ENCODE measurements around the gene CD79A. TPM values are rescaled to one million over a fixed set of nuclear protein-coding genes. Genes with fewer than 3 reads are reported as not detected.
A peak's percentile ranks its signal among the peaks of the same experiment; 100 is the strongest.

The CD79A gene
- total and polyA plus RNA-seq, 2 donors (not counting 1 experiment from before 2014, with no cell fraction given) = 0.07 to 0.17 TPM

GRCh38 chr19:41926763-41927496, 49.9 kb downstream of the CD79A start:
- H3K27ac ChIP-seq (ENCODE audit: insufficient read depth, low read length) = no peak overlapping the region
- peak; percentile 75 for TF ChIP-seq EZH2 (IDR thresholded peaks at IDR 0.05; ENCODE audit: low read length, missing control alignments)
- TF ChIP-seq CTCF (conservative IDR thresholded peaks at IDR 0.05 in 1 of 2, IDR thresholded peaks at IDR 0.05 in 1 of 2; ENCODE audit: low read depth in 1 of 2, low read length in 2 of 2) = no peak
- H3K4me3 ChIP-seq (replicated peaks in 1 of 4; ENCODE audit: control extremely low read depth in 1 of 4, insufficient read depth in 1 of 4, low read depth in 3 of 4, low read length in 4 of 4) = no peak overlapping the region
- H3K79me2 ChIP-seq (ENCODE audit: control insufficient read depth, insufficient read depth, low read length) = no peaks in the 10 kb centered on the region
- DNase-seq (ENCODE audit: low read depth in 2 of 2) = no peak
- H4K20me1 ChIP-seq (ENCODE audit: control insufficient read depth, extremely low read depth, insufficient read depth, low read length) = no peaks in the 10 kb centered on the region
- H3K36me3 ChIP-seq (ENCODE audit: control insufficient read depth, insufficient read depth, low read length) = no peaks in the 10 kb centered on the region
- no peak overlapping the region for H3K9ac ChIP-seq (ENCODE audit: insufficient read depth, low read length)
- no peak overlapping the region for H3K4me2 ChIP-seq (ENCODE audit: extremely low read depth, insufficient read depth, low read length)
- H3K4me1 ChIP-seq (ENCODE audit: control insufficient read depth, extremely low read depth, insufficient read depth, low read length) = no peaks in the 10 kb centered on the region
- H3K9me3 ChIP-seq (ENCODE audit: control insufficient read depth, insufficient read depth, low read depth, low read length) = no peaks in the 10 kb centered on the region
- peaks cover 65% of the 10 kb centered on the region for H3K27me3 ChIP-seq (ENCODE audit: control insufficient read depth, insufficient read depth, low read length)
- no peak overlapping the region for H2AFZ ChIP-seq (ENCODE audit: low read length)

- H3K79me2 ChIP-seq (ENCODE audit: control insufficient read depth, insufficient read depth, low read length) = no peaks in the 10 kb centered on the region
- H3K36me3 ChIP-seq (ENCODE audit: control insufficient read depth, insufficient read depth, low read length) = no peaks in the 10 kb centered on the region
- TF ChIP-seq CTCF (conservative IDR thresholded peaks at IDR 0.05 in 1 of 2, IDR thresholded peaks at IDR 0.05 in 1 of 2; ENCODE audit: low read depth in 1 of 2, low read length in 2 of 2) (no peak), EZH2 (IDR thresholded peaks at IDR 0.05; ENCODE audit: low read length, missing control alignments) (peak; percentile 57)
- no peak overlapping the region for H3K9ac ChIP-seq (ENCODE audit: insufficient read depth, low read length)
- no peak overlapping the region for H2AFZ ChIP-seq (ENCODE audit: low read length)
- peak overlapping the region; percentile 59 for H3K4me2 ChIP-seq (ENCODE audit: extremely low read depth, insufficient read depth, low read length)
- no peak for DNase-seq (ENCODE audit: low read depth in 2 of 2)
- H3K27me3 ChIP-seq (ENCODE audit: control insufficient read depth, insufficient read depth, low read length) = peaks cover 66% of the 10 kb centered on the region
- peak overlapping the region in 3 of 4 experiments; percentile 26 to 42 (median 37) for H3K4me3 ChIP-seq (replicated peaks in 1 of 4; ENCODE audit: control extremely low read depth in 1 of 4, insufficient read depth in 1 of 4, low read depth in 3 of 4, low read length in 4 of 4)
- no peaks in the 10 kb centered on the region for H4K20me1 ChIP-seq (ENCODE audit: control insufficient read depth, extremely low read depth, insufficient read depth, low read length)
- H3K9me3 ChIP-seq (ENCODE audit: control insufficient read depth, insufficient read depth, low read depth, low read length) = no peaks in the 10 kb centered on the region
- peaks cover 2% of the 10 kb centered on the region for H3K4me1 ChIP-seq (ENCODE audit: control insufficient read depth, extremely low read depth, insufficient read depth, low read length)
- H3K27ac ChIP-seq (ENCODE audit: insufficient read depth, low read length) = no peak overlapping the region
These were observed 50.6 kb downstream of the CD79A start for GRCh38 chr19:41927497-41928192.

GRCh38 chr19:41928221-41928683, 51.2 kb downstream of the CD79A start, which contains the start of gene ERFL:
Gene ERFL, minus strand, starts transcription at chr19:41928449. Its CDS starts 15,530 bp downstream, at chr19:41912919.
- Histone ChIP-seq H3K36me3 (ENCODE audit: control insufficient read depth, insufficient read depth, low read length) (no peaks in the 10 kb centered on the region), H3K9ac (ENCODE audit: insufficient read depth, low read length) (no peak within 1 kb of the TSS), H3K4me2 (ENCODE audit: extremely low read depth, insufficient read depth, low read length) (peak within 1 kb of the TSS; percentile 59), H3K79me2 (ENCODE audit: control insufficient read depth, insufficient read depth, low read length) (no peaks in the 10 kb centered on the region), H3K9me3 (ENCODE audit: control insufficient read depth, insufficient read depth, low read depth, low read length) (no peaks in the 10 kb centered on the region), H3K27me3 (ENCODE audit: control insufficient read depth, insufficient read depth, low read length) (peaks cover 65% of the 10 kb centered on the region), H2AFZ (ENCODE audit: low read length) (peak within 1 kb of the TSS; percentile 26), H4K20me1 (ENCODE audit: control insufficient read depth, extremely low read depth, insufficient read depth, low read length) (no peaks in the 10 kb centered on the region), H3K27ac (ENCODE audit: insufficient read depth, low read length) (no peak within 1 kb of the TSS), H3K4me1 (ENCODE audit: control insufficient read depth, extremely low read depth, insufficient read depth, low read length) (peaks cover 5% of the 10 kb centered on the region), H3K4me3 (replicated peaks in 1 of 4; ENCODE audit: control extremely low read depth in 1 of 4, insufficient read depth in 1 of 4, low read depth in 3 of 4, low read length in 4 of 4) (peak within 1 kb of the TSS in 3 of 4 experiments; percentile 26 to 42 (median 37))
- TF ChIP-seq CTCF (conservative IDR thresholded peaks at IDR 0.05 in 1 of 2, IDR thresholded peaks at IDR 0.05 in 1 of 2; ENCODE audit: low read depth in 1 of 2, low read length in 2 of 2) = no peak
- TF ChIP-seq EZH2 (IDR thresholded peaks at IDR 0.05; ENCODE audit: low read length, missing control alignments) = no peak
- no peak for DNase-seq (ENCODE audit: low read depth in 2 of 2)
